HEK293 (cell line): ENCODE measurements around the gene DMGDH.

Experiments used
- CTCF ChIA-PET: fragments of 350-600 bp; formaldehyde crosslinking; extraction: SDS; loops from one replicate; lab custom pipeline; 2021; ENCODE audit warnings: antibody characterized with exemption; lab: Yijun Ruan, JAX
- POLR2A ChIA-PET: fragments of 300-600 bp; formaldehyde crosslinking; extraction: SDS; loops from one replicate; lab custom pipeline; 2020; ENCODE audit warnings: antibody characterized with exemption, inconsistent platforms; lab: Yijun Ruan, JAX
- H3K27ac ChIP-seq: fragments of 200-500 bp; sonication (Bioruptor generic); 2 replicates; pipeline ENCODE4 v1.5.1; 2014; ENCODE audit warnings: low read depth, low read length, control low read depth, inconsistent platforms; ENCODE audit errors: extremely low read depth
- H3K36me3 ChIP-seq, 2 experiments: fragments of 200-500 bp in 1 of 2; sonication (Bioruptor generic) in 1 of 2; 1 replicate in 1 of 2; 2 replicates in 1 of 2; pipeline ENCODE4 v1.5.1; 2014 to 2017; ENCODE audit warnings: inconsistent platforms in 2 of 2, low read length in 2 of 2; ENCODE audit not compliant: control insufficient read depth in 2 of 2, insufficient read depth in 1 of 2
- H3K4me1 ChIP-seq: fragments of 200-500 bp; sonication (Bioruptor generic); 2 replicates; pipeline ENCODE4 v1.5.1; 2014; ENCODE audit warnings: mild to moderate bottlenecking, low read length, inconsistent platforms; ENCODE audit not compliant: control insufficient read depth, insufficient read depth
- H3K4me3 ChIP-seq: 2 replicates; pipeline ENCODE4 v1.5.1; 2011; ENCODE audit warnings: low read depth, mild to moderate bottlenecking, control low read depth, low read length, moderate library complexity
- H3K9me3 ChIP-seq: fragments of 200-500 bp; sonication (Bioruptor generic); 2 replicates; pipeline ENCODE4 v1.5.1; 2014; ENCODE audit warnings: low read depth, low read length, inconsistent platforms; ENCODE audit not compliant: control insufficient read depth, insufficient read depth
- GLI2 ChIP-seq: fragments of 450-650 bp; formaldehyde crosslinking; IDR thresholded peaks from 2 replicates; pipeline ENCODE4; 2017; ENCODE audit warnings: missing biosample characterization, missing genetic modification characterization, low read depth, borderline replicate concordance
- KLF10 ChIP-seq: fragments of 450-650 bp; IDR thresholded peaks from 2 replicates; pipeline ENCODE4 v1.5.1; 2018; ENCODE audit warnings: missing biosample characterization, mild to moderate bottlenecking, missing genetic modification characterization
- KLF16 ChIP-seq: fragments of 450-650 bp; formaldehyde crosslinking; IDR thresholded peaks from 2 replicates; pipeline ENCODE4 v1.5.1; 2017; ENCODE audit warnings: missing biosample characterization, missing genetic modification characterization
- KLF8 ChIP-seq: fragments of 450-650 bp; formaldehyde crosslinking; IDR thresholded peaks from 2 replicates; pipeline ENCODE4 v1.5.1; 2016; ENCODE audit warnings: missing biosample characterization, missing genetic modification characterization
- SCRT1 ChIP-seq: fragments of 450-650 bp; formaldehyde crosslinking; IDR thresholded peaks from 2 replicates; pipeline ENCODE4 v1.5.1; 2016; ENCODE audit warnings: missing biosample characterization, missing genetic modification characterization, borderline replicate concordance
- ZEB2 ChIP-seq: fragments of 450-650 bp; formaldehyde crosslinking; IDR thresholded peaks from 2 replicates; pipeline ENCODE4 v1.5.1; 2016; ENCODE audit warnings: missing biosample characterization, missing genetic modification characterization
- ZNF138 ChIP-seq: fragments of 450-650 bp; formaldehyde crosslinking; IDR thresholded peaks from 2 replicates; pipeline ENCODE4 v1.5.1; 2016; ENCODE audit warnings: missing biosample characterization, missing genetic modification characterization, borderline replicate concordance
- ZNF211 ChIP-seq: fragments of 450-650 bp; formaldehyde crosslinking; IDR thresholded peaks from 2 replicates; pipeline ENCODE4 v1.5.1; 2016; ENCODE audit warnings: low read depth, missing biosample characterization, missing genetic modification characterization
- ZNF23 ChIP-seq: fragments of 450-650 bp; formaldehyde crosslinking; IDR thresholded peaks from 2 replicates; pipeline ENCODE4 v1.5.1; 2016; ENCODE audit warnings: missing biosample characterization, missing genetic modification characterization, borderline replicate concordance
- ZNF26 ChIP-seq: fragments of 450-650 bp; formaldehyde crosslinking; IDR thresholded peaks from 2 replicates; pipeline ENCODE4 v1.5.1; 2016; ENCODE audit warnings: missing biosample characterization, missing genetic modification characterization
- ZNF341 ChIP-seq: fragments of 450-650 bp; formaldehyde crosslinking; IDR thresholded peaks from 2 replicates; pipeline ENCODE4; 2016; ENCODE audit warnings: low read depth, missing biosample characterization, missing genetic modification characterization
- ZNF510 ChIP-seq: fragments of 450-650 bp; formaldehyde crosslinking; IDR thresholded peaks from 2 replicates; pipeline ENCODE4 v1.5.1; 2018; ENCODE audit warnings: mild to moderate bottlenecking, missing genetic modification characterization, missing biosample characterization; ENCODE audit not compliant: insufficient replicate concordance
- ZNF549 ChIP-seq: fragments of 450-650 bp; IDR thresholded peaks from 2 replicates; pipeline ENCODE4 v1.5.1; 2018; ENCODE audit warnings: missing biosample characterization, missing genetic modification characterization, mild to moderate bottlenecking, inconsistent platforms, moderate library complexity
- ZNF555 ChIP-seq: fragments of 450-650 bp; formaldehyde crosslinking; conservative IDR thresholded peaks from 2 replicates; pipeline ENCODE4 v1.5.1; 2017; ENCODE audit warnings: missing biosample characterization, mild to moderate bottlenecking, missing genetic modification characterization, inconsistent platforms
- ZNF571 ChIP-seq: fragments of 450-650 bp; formaldehyde crosslinking; IDR thresholded peaks from 2 replicates; pipeline ENCODE4 v1.5.0; 2017; ENCODE audit warnings: missing biosample characterization, missing genetic modification characterization
- ZNF621 ChIP-seq: fragments of 450-650 bp; formaldehyde crosslinking; IDR thresholded peaks from 2 replicates; pipeline ENCODE4 v1.5.1; 2017; ENCODE audit warnings: missing biosample characterization, missing genetic modification characterization
- ZNF76 ChIP-seq: fragments of 450-650 bp; formaldehyde crosslinking; IDR thresholded peaks from 2 replicates; pipeline ENCODE4; 2016; ENCODE audit warnings: low read depth, missing biosample characterization, missing genetic modification characterization, borderline replicate concordance
- ZNF830 ChIP-seq: fragments of 450-650 bp; IDR thresholded peaks from 2 replicates; pipeline ENCODE4 v1.5.0; 2018; ENCODE audit warnings: missing biosample characterization, missing genetic modification characterization, low read depth, mild to moderate bottlenecking, moderate library complexity
- TF ChIP-seq, protein P1 (sequence below): fragments of 450-650 bp; formaldehyde crosslinking; IDR thresholded peaks from 2 replicates; pipeline ENCODE4 v1.5.1; 2016; ENCODE audit warnings: missing biosample characterization, missing genetic modification characterization, low read depth
- TF ChIP-seq, protein P2 (sequence below): fragments of 450-650 bp; formaldehyde crosslinking; IDR thresholded peaks from 2 replicates; pipeline ENCODE4 v1.5.1; 2016; ENCODE audit warnings: missing biosample characterization, missing genetic modification characterization, borderline replicate concordance

DMGDH gene

GRCh38 chr5:79005936-79006631, 63.4 kb downstream of the DMGDH start:
- Histone ChIP-seq H3K36me3 (no peaks in the 10 kb centered on the region), H3K27ac (no peak overlapping the region), H3K4me3 (no peak overlapping the region), H3K4me1 (peaks cover 3% of the 10 kb centered on the region; the same call in 1 of the 2 replicates), H3K9me3 (no peaks in the 10 kb centered on the region)
- POLR2A ChIA-PET, result no interaction called here
- CTCF ChIA-PET, result interaction anchor here (0.6 to 1.7 kb wide), 3 partner anchors 19 to 107 kb away, joined by 3 to 13 read pairs (median 5); no protein-coding TSS in a partner anchor
- TF ChIP-seq ZNF571 (tag by site-specific recombination), result no peak
- no peak for TF ChIP-seq ZNF549 (tag by site-specific recombination)
- TF ChIP-seq, protein P1, sequence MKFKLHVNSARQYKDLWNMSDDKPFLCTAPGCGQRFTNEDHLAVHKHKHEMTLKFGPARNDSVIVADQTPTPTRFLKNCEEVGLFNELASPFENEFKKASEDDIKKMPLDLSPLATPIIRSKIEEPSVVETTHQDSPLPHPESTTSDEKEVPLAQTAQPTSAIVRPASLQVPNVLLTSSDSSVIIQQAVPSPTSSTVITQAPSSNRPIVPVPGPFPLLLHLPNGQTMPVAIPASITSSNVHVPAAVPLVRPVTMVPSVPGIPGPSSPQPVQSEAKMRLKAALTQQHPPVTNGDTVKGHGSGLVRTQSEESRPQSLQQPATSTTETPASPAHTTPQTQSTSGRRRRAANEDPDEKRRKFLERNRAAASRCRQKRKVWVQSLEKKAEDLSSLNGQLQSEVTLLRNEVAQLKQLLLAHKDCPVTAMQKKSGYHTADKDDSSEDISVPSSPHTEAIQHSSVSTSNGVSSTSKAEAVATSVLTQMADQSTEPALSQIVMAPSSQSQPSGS, result no peak
- TF ChIP-seq KLF16 (tag by site-specific recombination), result no peak
- no peak for TF ChIP-seq SCRT1 (tag by site-specific recombination)
- TF ChIP-seq GLI2 (tag by site-specific recombination), result no peak

DNA sequence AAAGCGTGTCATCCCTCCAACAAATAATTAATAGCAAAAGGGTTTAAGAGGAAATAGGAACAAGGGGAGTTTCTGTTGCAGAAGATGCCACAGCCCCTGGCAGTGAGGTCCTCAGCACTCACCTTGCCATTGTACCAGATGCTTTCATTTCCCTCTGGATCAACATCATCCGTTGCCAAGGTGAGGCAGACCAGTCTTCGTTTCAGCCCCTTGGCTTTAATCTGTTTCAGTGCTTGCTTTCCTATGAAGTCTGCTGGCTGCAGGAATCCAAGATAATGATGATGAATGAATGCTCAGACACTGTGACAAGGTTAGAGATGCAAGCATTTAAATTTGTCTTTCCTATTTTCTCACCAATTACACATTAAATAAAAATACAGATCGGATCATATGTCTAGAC, 64.3 kb downstream of the DMGDH start:
- Histone ChIP-seq H3K4me3 (no peak overlapping the region), H3K9me3 (no peaks in the 10 kb centered on the region), H3K27ac (no peak overlapping the region), H3K36me3 (no peaks in the 10 kb centered on the region), H3K4me1 (peaks cover 3% of the 10 kb centered on the region; the same call in 1 of the 2 replicates)
- POLR2A ChIA-PET, result no interaction called here
- no peak for TF ChIP-seq ZNF510
- no peak for TF ChIP-seq ZNF26 (tag by site-specific recombination)
- TF ChIP-seq ZNF211, result no peak
- TF ChIP-seq, protein P2, sequence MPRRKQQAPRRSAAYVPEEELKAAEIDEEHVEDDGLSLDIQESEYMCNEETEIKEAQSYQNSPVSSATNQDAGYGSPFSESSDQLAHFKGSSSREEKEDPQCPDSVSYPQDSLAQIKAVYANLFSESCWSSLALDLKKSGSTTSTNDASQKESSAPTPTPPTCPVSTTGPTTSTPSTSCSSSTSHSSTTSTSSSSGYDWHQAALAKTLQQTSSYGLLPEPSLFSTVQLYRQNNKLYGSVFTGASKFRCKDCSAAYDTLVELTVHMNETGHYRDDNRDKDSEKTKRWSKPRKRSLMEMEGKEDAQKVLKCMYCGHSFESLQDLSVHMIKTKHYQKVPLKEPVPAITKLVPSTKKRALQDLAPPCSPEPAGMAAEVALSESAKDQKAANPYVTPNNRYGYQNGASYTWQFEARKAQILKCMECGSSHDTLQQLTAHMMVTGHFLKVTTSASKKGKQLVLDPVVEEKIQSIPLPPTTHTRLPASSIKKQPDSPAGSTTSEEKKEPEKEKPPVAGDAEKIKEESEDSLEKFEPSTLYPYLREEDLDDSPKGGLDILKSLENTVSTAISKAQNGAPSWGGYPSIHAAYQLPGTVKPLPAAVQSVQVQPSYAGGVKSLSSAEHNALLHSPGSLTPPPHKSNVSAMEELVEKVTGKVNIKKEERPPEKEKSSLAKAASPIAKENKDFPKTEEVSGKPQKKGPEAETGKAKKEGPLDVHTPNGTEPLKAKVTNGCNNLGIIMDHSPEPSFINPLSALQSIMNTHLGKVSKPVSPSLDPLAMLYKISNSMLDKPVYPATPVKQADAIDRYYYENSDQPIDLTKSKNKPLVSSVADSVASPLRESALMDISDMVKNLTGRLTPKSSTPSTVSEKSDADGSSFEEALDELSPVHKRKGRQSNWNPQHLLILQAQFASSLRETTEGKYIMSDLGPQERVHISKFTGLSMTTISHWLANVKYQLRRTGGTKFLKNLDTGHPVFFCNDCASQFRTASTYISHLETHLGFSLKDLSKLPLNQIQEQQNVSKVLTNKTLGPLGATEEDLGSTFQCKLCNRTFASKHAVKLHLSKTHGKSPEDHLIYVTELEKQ (tag by site-specific recombination), result no peak
- TF ChIP-seq ZEB2 (tag by site-specific recombination), result no peak
- no peak for TF ChIP-seq ZNF138 (tag by site-specific recombination)
- TF ChIP-seq ZNF76, result no peak
- no peak for TF ChIP-seq ZNF23 (tag by site-specific recombination)
- no peak for TF ChIP-seq KLF10 (tag by site-specific recombination)
- TF ChIP-seq KLF8 (tag by site-specific recombination), result no peak
- TF ChIP-seq ZNF621 (tag by site-specific recombination), result no peak
- no peak for TF ChIP-seq ZNF555 (tag by site-specific recombination)
- no peak for TF ChIP-seq ZNF830
- no peak for TF ChIP-seq ZNF341 (tag by site-specific recombination)
- CTCF ChIA-PET, result no interaction called here
